K562 (cell line): ENCODE results near the gene XPR1.

Experiments
- CTCF ChIP-seq, 3 experiments: IDR thresholded peaks in 2 of 3; conservative IDR thresholded peaks in 1 of 3; 2 replicates each; pipeline ENCODE4 v1.5.1; 2011 to 2012; ENCODE audit warnings: low read length in 3 of 3, mild to moderate bottlenecking in 3 of 3, control low read depth in 2 of 3, improper control_type of control experiment in 1 of 3, inconsistent platforms in 1 of 3, low read depth in 1 of 3, mixed read lengths in 1 of 3, moderate library complexity in 1 of 3; ENCODE audit not compliant: insufficient read depth in 2 of 3
- GABPA ChIP-seq: fragments of 200-800 bp; sonication (Bioruptor generic); conservative IDR thresholded peaks from 2 replicates; pipeline ENCODE4 v1.6.1; 2016; ENCODE audit warnings: low read depth, missing genetic modification characterization, missing compliant biosample characterization
- REST ChIP-seq, 2 experiments: fragments of 450-650 bp; formaldehyde crosslinking in 1 of 2; IDR thresholded peaks; 2 replicates each; pipeline versions ENCODE4 v1.4.0 to v1.6.1; 2014 to 2020; ENCODE audit warnings: mild to moderate bottlenecking in 2 of 2, borderline replicate concordance in 1 of 2, low read depth in 1 of 2

- TF ChIP-seq CTCF (IDR thresholded peaks at IDR 0.05 in 2 of 3, conservative IDR thresholded peaks at IDR 0.05 in 1 of 3; ENCODE audit: insufficient read depth in 2 of 3, low read depth in 1 of 3, low read length in 3 of 3): no peak
- no peak for TF ChIP-seq REST (IDR thresholded peaks at IDR 0.05; ENCODE audit: borderline replicate concordance)
- TF ChIP-seq REST (CRISPR knock-in tag; IDR thresholded peaks at IDR 0.05; ENCODE audit: low read depth): no peak
- no peak for TF ChIP-seq GABPA (tag)
Measured at GRCh38 chr1:180939073-180939710, 307.4 kb downstream of the XPR1 start.
